Peyer's patch (tissue), 4 donors: ENCODE results near the gene SLC17A7. TPM values are rescaled to one million over a fixed set of nuclear protein-coding genes. Genes with fewer than 3 reads are reported as not detected.
"Not testable (repeated sequence)": the region's sequence is repeated elsewhere in the genome, so short reads cannot be mapped to it uniquely, and the experiment has no call there.

Experiments used
- DNase-seq, 3 donors: peaks; one replicate each; pipeline ENCODE4 v3.0.0-alpha.2; 2017 to 2019
- H3K27ac ChIP-seq, 4 donors: fragments of 200-600 bp; sonication (generic); one replicate each; pipeline ENCODE4 v1.5.1; 2016 to 2019
- H3K27me3 ChIP-seq, 2 donors: fragments of 200-600 bp; sonication (generic); one replicate each; pipeline ENCODE4 v1.5.1; 2019
- H3K36me3 ChIP-seq, 3 donors: fragments of 200-600 bp; sonication (generic); one replicate each; pipeline ENCODE4 v1.5.1; 2016 to 2019
- H3K4me1 ChIP-seq, 4 donors: fragments of 200-600 bp; sonication (generic); one replicate each; pipeline ENCODE4 v1.5.1; 2016 to 2019
- H3K4me3 ChIP-seq, 4 donors: fragments of 200-600 bp; sonication (generic); 1 replicate in 3 of 4; 2 replicates in 1 of 4; pipeline ENCODE4 v1.5.1; 2016 to 2019; ENCODE audit warnings: mild to moderate bottlenecking in 1 of 4
- H3K9me3 ChIP-seq, 4 donors: fragments of 200-600 bp; sonication (generic); one replicate each; pipeline ENCODE4 v1.5.1; 2016 to 2019; ENCODE audit warnings: mild to moderate bottlenecking in 1 of 4
- POLR2A ChIP-seq, 2 donors: fragments of 450-650 bp; IDR thresholded peaks; one replicate each; pipeline ENCODE4 v1.5.1; 2017; ENCODE audit warnings: antibody characterized with exemption in 2 of 2, mild to moderate bottlenecking in 2 of 2, moderate library complexity in 2 of 2
- total RNA-seq, 4 donors: library from RNA; depleted of rRNA; stranded (reverse); fragments of >200 nt; gene quantifications; one replicate each; pipeline ENCODE4 v1.1.0, GENCODE V29; 2016
- TF ChIP-seq, protein P1 (sequence below), 6 experiments: fragments of 450-650 bp in 4 of 6; fragments of 200-600 bp in 2 of 6; sonication (generic) in 1 of 6; IDR thresholded peaks; one replicate each; pipeline ENCODE4 v1.5.1; 2017 to 2019; ENCODE audit warnings: antibody characterized with exemption in 6 of 6, mild to moderate bottlenecking in 3 of 6, moderate library complexity in 1 of 6

The SLC17A7 gene
- total RNA-seq, 4 donors from 2014 or later: 1.2 to 2.0 (median 1.7) TPM; not detected in 1

GRCh38 chr19:49465371-49465770 lies 24.0 kb upstream of the SLC17A7 start:
- no peak for DNase-seq
- no peak for TF ChIP-seq POLR2A (IDR thresholded peaks at IDR 0.05)
- TF ChIP-seq, protein P1, sequence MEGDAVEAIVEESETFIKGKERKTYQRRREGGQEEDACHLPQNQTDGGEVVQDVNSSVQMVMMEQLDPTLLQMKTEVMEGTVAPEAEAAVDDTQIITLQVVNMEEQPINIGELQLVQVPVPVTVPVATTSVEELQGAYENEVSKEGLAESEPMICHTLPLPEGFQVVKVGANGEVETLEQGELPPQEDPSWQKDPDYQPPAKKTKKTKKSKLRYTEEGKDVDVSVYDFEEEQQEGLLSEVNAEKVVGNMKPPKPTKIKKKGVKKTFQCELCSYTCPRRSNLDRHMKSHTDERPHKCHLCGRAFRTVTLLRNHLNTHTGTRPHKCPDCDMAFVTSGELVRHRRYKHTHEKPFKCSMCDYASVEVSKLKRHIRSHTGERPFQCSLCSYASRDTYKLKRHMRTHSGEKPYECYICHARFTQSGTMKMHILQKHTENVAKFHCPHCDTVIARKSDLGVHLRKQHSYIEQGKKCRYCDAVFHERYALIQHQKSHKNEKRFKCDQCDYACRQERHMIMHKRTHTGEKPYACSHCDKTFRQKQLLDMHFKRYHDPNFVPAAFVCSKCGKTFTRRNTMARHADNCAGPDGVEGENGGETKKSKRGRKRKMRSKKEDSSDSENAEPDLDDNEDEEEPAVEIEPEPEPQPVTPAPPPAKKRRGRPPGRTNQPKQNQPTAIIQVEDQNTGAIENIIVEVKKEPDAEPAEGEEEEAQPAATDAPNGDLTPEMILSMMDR (IDR thresholded peaks at IDR 0.05): no peak
- no peak overlapping the region for H3K4me3 ChIP-seq
- peaks cover 0 to 65% (median 0%) of the 10 kb centered on the region in 3 donors for H3K36me3 ChIP-seq
- H3K9me3 ChIP-seq: no peaks in the 10 kb centered on the region
- H3K27me3 ChIP-seq: no peaks in the 10 kb centered on the region
- H3K4me1 ChIP-seq: peaks cover 0 to 19% (median 17%) of the 10 kb centered on the region in 4 donors
- no peak overlapping the region for H3K27ac ChIP-seq

GRCh38 chr19:49463960-49464740 lies 22.8 kb upstream of the SLC17A7 start:
- no peak overlapping the region for H3K27ac ChIP-seq
- H3K4me1 ChIP-seq: peaks cover 0 to 8% (median 6%) of the 10 kb centered on the region in 4 donors
- no peaks in the 10 kb centered on the region for H3K9me3 ChIP-seq
- H3K36me3 ChIP-seq: peaks cover 0 to 77% (median 0%) of the 10 kb centered on the region in 3 donors
- DNase-seq: peak in 1 of 3 donors; percentile 46
- H3K4me3 ChIP-seq: no peak overlapping the region
- H3K27me3 ChIP-seq: no peaks in the 10 kb centered on the region
- TF ChIP-seq POLR2A (IDR thresholded peaks at IDR 0.05): no peak
- TF ChIP-seq, protein P1 (IDR thresholded peaks at IDR 0.05): no peak

GRCh38 chr19:49462492-49462891 lies 21.2 kb upstream of the SLC17A7 start:
- H3K9me3 ChIP-seq: no peaks in the 10 kb centered on the region
- H3K36me3 ChIP-seq: peaks cover 0 to 76% (median 0%) of the 10 kb centered on the region in 3 donors
- H3K4me3 ChIP-seq: no peak overlapping the region
- DNase-seq: no peak
- no peaks in the 10 kb centered on the region for H3K27me3 ChIP-seq
- H3K4me1 ChIP-seq: peaks cover 0 to 9% (median 2%) of the 10 kb centered on the region in 4 donors
- TF ChIP-seq, protein P1 (IDR thresholded peaks at IDR 0.05): no peak
- no peak for TF ChIP-seq POLR2A (IDR thresholded peaks at IDR 0.05)
- H3K27ac ChIP-seq: no peak overlapping the region

DNA sequence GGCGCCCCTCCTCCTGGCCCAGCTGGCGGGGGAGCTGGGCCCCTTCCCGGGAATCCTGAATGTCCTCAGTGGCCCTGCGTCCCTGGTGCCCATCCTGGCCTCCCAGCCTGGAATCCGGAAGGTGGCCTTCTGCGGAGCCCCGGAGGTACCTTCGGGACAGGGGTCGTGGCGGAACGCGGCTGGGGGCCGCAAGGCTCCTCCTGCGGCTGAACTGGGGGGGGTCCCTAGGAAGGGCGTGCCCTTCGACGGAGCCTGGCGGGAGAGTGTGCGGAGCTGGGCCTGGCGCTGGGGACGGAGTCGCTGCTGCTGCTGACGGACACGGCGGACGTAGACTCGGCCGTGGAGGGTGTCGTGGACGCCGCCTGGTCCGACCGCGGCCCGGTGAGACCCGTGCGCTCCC lies 20.3 kb upstream of the SLC17A7 start:
- no peaks in the 10 kb centered on the region for H3K27me3 ChIP-seq
- TF ChIP-seq, protein P1 (IDR thresholded peaks at IDR 0.05): no peak
- no peak for TF ChIP-seq POLR2A (IDR thresholded peaks at IDR 0.05)

GRCh38 chr19:49461130-49461529 lies 19.8 kb upstream of the SLC17A7 start:
- DNase-seq, H3K9me3 ChIP-seq: not testable (repeated sequence)
- peaks cover 0 to 16% (median 2%) of the 10 kb centered on the region in 4 donors for H3K4me1 ChIP-seq

More for the DNA sequence above, 20.3 kb upstream of the SLC17A7 start:
- Histone ChIP-seq H3K4me1 (peaks cover 0 to 15% (median 2%) of the 10 kb centered on the region in 4 donors), H3K36me3 (peaks cover 0 to 68% (median 0%) of the 10 kb centered on the region in 3 donors), H3K27ac (no peak overlapping the region), H3K4me3 (no peak overlapping the region), H3K9me3 (no peaks in the 10 kb centered on the region)
- peak in 1 of 3 donors; percentile 39 for DNase-seq

GRCh38 chr19:49459388-49459787 lies 18.1 kb upstream of the SLC17A7 start:
- peaks cover 2 to 25% (median 5%) of the 10 kb centered on the region in 4 donors for H3K4me1 ChIP-seq
- no peaks in the 10 kb centered on the region for H3K27me3 ChIP-seq
- TF ChIP-seq, protein P1 (IDR thresholded peaks at IDR 0.05): no peak
- TF ChIP-seq POLR2A (IDR thresholded peaks at IDR 0.05): no peak
- H3K36me3 ChIP-seq: peaks cover 0 to 45% (median 0%) of the 10 kb centered on the region in 3 donors
- H3K9me3 ChIP-seq: no peaks in the 10 kb centered on the region
- no peak for DNase-seq
- H3K4me3 ChIP-seq: no peak overlapping the region
- no peak overlapping the region for H3K27ac ChIP-seq

More at GRCh38 chr19:49461130-49461529, 19.8 kb upstream of the SLC17A7 start:
- H3K27me3 ChIP-seq, H3K4me3 ChIP-seq, H3K27ac ChIP-seq: not testable (repeated sequence)
- H3K36me3 ChIP-seq: peaks cover 0 to 63% (median 0%) of the 10 kb centered on the region in 3 donors
